LNCaP clone FGC (cell line): Measurements from ENCODE around the gene ARV1.
A peak's percentile ranks its signal among the peaks of the same experiment; 100 is the strongest.

Source experiments
- DNase-seq: peaks from one replicate; pipeline ENCODE4 v3.0.0-alpha.2; 2011; ENCODE audit warnings: low read depth
- H3K4me3 ChIP-seq: 2 replicates; pipeline ENCODE4 v1.5.1; 2011; ENCODE audit warnings: mild to moderate bottlenecking, low read depth, low read length, control low read depth
- TF ChIP-seq, protein P1 (sequence below): IDR thresholded peaks from 2 replicates; pipeline ENCODE4 v1.5.1; 2012; ENCODE audit warnings: mild to moderate bottlenecking; ENCODE audit not compliant: control insufficient read depth, insufficient read depth; ENCODE audit errors: extremely low read depth

ARV1 gene

DNA sequence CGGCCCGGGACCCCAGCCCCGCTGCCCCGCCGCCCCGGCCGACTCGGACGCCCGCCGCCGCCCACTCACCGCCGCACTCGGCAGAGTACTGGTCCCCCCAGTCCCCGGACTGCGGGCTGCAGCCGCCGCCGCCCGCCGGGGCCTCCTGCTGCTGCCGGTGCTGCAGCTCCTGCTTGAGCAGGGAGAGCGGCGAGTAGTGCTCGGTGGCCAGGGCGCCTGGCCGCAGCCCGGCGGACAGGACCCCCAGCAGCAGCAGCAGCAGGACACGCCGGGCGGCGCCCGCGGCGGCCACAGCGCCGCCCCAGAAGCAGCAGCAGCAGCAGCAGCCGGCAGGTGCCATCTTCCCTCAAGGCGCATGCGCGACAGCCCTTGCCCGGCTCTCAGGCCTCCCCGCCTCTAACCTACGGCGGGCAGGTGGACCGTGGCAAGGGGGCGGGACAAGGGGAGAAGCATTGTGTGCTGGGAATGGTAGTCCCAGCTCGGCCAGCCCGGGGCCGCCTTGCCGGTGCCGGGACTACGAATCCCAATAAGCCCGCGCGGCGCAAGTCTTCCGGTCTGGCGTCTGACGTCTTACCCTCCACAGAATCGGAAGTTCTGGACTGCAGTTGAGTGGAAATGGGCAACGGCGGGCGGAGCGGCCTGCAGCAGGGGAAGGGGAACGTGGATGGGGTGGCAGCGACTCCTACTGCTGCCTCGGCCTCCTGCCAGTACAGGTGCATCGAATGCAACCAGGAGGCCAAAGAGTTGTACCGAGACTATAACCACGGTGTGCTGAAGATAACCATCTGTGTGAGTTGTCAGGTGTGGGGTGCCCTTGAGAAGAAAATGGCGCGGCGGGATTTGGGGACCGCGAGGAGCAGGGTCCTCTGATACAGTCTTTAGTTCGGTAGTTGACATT is at the start of gene ARV1, which contains the start of gene TTC13:
ARV1 (plus strand) TSS at position 604 of the 898 bp plus-strand sequence; CDS start at position 616, 12 bp downstream.
TTC13 (minus strand) TSS at position 371 of the 898 bp plus-strand sequence; CDS start at position 340, 31 bp downstream.
- peak; percentile 98 for DNase-seq
- TF ChIP-seq, protein P1, sequence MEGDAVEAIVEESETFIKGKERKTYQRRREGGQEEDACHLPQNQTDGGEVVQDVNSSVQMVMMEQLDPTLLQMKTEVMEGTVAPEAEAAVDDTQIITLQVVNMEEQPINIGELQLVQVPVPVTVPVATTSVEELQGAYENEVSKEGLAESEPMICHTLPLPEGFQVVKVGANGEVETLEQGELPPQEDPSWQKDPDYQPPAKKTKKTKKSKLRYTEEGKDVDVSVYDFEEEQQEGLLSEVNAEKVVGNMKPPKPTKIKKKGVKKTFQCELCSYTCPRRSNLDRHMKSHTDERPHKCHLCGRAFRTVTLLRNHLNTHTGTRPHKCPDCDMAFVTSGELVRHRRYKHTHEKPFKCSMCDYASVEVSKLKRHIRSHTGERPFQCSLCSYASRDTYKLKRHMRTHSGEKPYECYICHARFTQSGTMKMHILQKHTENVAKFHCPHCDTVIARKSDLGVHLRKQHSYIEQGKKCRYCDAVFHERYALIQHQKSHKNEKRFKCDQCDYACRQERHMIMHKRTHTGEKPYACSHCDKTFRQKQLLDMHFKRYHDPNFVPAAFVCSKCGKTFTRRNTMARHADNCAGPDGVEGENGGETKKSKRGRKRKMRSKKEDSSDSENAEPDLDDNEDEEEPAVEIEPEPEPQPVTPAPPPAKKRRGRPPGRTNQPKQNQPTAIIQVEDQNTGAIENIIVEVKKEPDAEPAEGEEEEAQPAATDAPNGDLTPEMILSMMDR, result peak; percentile 51

DNA sequence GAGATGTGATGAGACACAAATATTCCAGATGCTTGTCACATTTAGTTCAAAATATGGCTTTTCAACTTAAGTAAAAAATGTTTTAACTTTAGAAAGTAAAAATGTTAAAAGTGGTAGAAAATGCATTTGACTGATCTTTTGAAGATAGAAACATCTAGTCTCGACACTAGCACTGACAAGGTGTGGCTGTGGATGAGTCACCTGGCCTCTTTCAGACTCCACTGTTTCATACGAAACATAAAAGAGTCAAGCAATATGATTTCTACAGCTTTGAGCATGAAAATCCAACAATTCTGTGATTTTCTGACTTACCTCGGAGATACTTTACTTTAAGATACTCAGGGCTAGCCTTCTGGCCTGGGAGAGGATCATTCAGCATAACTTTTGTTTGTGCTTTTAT is 47.9 kb upstream of the ARV1 start:
- TF ChIP-seq, protein P1, result no peak

More for the DNA sequence above, at the start of gene ARV1, which contains the start of gene TTC13:
- peak within 1 kb of the TSS; percentile 79 for H3K4me3 ChIP-seq

DNA sequence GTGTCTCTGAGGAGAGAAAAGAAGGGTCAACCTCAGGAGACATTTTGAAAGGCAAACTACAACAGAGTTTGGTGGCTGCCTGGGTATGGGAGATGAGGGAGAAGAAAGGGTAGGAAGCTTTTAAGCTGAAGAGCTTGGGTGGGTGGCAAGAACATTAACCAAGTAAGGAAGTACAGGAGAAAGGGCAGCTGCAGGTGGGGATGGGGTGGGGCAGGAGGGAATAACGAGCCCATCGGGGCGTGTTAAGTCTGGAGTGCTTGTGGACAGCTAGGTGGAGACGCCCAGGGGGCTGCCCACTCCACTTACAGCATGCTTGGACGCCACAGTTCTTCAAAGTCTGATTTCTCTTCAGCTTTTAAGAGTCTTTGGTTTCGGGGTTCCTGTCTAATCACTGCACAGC is 43.0 kb upstream of the ARV1 start:
- no peak overlapping the region for H3K4me3 ChIP-seq
- TF ChIP-seq, protein P1, result no peak
- DNase-seq, result no peak

More for the DNA sequence above, 47.9 kb upstream of the ARV1 start:
- no peak overlapping the region for H3K4me3 ChIP-seq
- DNase-seq, result no peak

DNA sequence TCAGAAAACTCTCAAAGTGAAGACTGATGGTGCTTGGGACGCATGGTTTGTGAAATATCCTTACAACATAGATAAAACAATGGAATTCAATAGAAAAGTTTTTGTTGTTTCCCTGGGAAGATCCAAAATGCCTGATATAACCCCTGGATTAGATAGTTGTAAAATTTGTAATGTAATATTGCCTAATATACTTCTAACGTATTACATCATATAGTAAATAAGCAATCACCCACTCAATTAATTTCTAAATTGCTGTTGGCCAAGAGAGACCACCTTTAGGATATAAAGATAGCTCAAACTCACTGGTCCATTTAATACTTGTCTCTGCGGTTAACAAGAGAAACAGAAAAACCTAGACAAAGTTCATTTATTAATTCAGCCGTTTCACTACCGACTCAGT is 42.4 kb upstream of the ARV1 start:
- DNase-seq, result no peak
- H3K4me3 ChIP-seq, result no peak overlapping the region
- TF ChIP-seq, protein P1, result no peak

DNA sequence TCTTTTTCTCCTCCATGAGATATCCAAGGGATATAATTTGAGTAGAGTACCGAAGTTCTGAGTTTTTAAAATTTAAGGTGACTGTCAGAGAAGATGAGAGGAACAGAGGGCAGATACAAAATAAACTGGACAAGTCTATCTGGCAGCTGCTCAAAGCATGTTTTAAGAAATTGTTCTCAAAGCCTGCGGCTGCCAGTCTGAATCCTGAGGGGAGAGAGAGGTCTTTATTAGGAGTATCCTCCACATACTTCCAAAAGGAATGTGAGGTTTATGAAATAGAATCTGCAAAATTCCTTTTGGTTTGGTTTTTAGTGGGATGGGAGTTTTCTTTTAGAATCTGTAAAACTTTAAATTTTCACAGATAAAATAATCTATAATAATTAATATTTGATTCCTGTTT is 41.5 kb upstream of the ARV1 start:
- H3K4me3 ChIP-seq, result no peak overlapping the region
- TF ChIP-seq, protein P1, result no peak
- no peak for DNase-seq

DNA sequence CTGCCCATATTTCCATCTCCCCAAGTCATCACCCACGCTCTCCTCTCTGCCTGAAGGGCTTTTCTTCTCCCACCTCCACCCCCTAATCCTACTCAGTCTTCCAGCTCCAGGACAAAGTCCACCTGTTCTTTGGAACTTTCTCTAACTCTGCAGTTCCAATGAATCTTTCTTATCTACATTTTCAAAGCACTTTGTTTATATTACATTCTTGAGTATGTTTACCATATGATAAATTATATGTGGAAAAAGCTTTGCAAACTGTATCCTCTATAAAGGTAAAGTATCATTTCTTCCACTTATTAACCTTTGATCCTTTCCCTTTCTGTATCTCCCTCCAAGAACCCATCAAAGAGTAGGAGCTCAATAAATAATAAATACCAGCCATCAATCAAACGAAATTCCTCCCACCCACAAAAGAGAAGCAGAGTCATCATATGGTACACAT is 39.9 kb upstream of the ARV1 start:
- TF ChIP-seq, protein P1, result no peak
- H3K4me3 ChIP-seq, result no peak overlapping the region
- DNase-seq, result no peak
